Fibroblast of lung (primary cell): ENCODE results near the gene ANKRD33. TPM values are rescaled to one million over a fixed set of nuclear protein-coding genes. Genes with fewer than 3 reads are reported as not detected.

ENCODE experiments used
- DNase-seq, 2 donors: peaks; one replicate each; pipeline versions ENCODE4 v3.0.0 to v3.0.0-alpha.2; 2010; ENCODE audit warnings: low read depth in 2 of 2
- H2AFZ ChIP-seq: 2 replicates; pipeline ENCODE4 v1.5.1; 2012; ENCODE audit warnings: low read length, control low read depth, inconsistent platforms
- H3K27ac ChIP-seq: 2 replicates; pipeline ENCODE4 v1.5.1; 2011; ENCODE audit warnings: low read length, control low read depth; ENCODE audit not compliant: insufficient read depth
- H3K27me3 ChIP-seq: 2 replicates; pipeline ENCODE4 v1.5.1; 2011; ENCODE audit warnings: mild to moderate bottlenecking, low read length; ENCODE audit not compliant: control insufficient read depth, insufficient read depth
- H3K36me3 ChIP-seq: 2 replicates; pipeline ENCODE4 v1.5.1; 2011; ENCODE audit warnings: low read length; ENCODE audit not compliant: control insufficient read depth, insufficient read depth
- H3K4me1 ChIP-seq: 2 replicates; pipeline ENCODE4 v1.5.1; 2011; ENCODE audit warnings: low read length; ENCODE audit not compliant: control insufficient read depth, insufficient read depth; ENCODE audit errors: extremely low read depth
- H3K4me2 ChIP-seq: 2 replicates; pipeline ENCODE4 v1.5.1; 2011; ENCODE audit warnings: low read length, control low read depth; ENCODE audit not compliant: insufficient read depth; ENCODE audit errors: extremely low read depth
- H3K4me3 ChIP-seq, 4 experiments: fragments of 200-600 bp in 1 of 4; sonication (generic) in 1 of 4; replicated peaks in 1 of 4; 2 replicates each; pipeline ENCODE4 v1.5.1; 2011 to 2016; ENCODE audit warnings: low read length in 4 of 4, low read depth in 3 of 4, mild to moderate bottlenecking in 3 of 4, control low read depth in 2 of 4, inconsistent platforms in 1 of 4, mixed read lengths in 1 of 4; ENCODE audit not compliant: insufficient read depth in 1 of 4; ENCODE audit errors: control extremely low read depth in 1 of 4
- H3K79me2 ChIP-seq: 2 replicates; pipeline ENCODE4 v1.5.1; 2012; ENCODE audit warnings: mild to moderate bottlenecking, low read length, inconsistent platforms; ENCODE audit not compliant: control insufficient read depth, insufficient read depth
- H3K9ac ChIP-seq: 2 replicates; pipeline ENCODE4 v1.5.1; 2011; ENCODE audit warnings: mild to moderate bottlenecking, low read length, control low read depth; ENCODE audit not compliant: insufficient read depth
- H3K9me3 ChIP-seq: 2 replicates; pipeline ENCODE4 v1.5.1; 2012; ENCODE audit warnings: low read depth, low read length; ENCODE audit not compliant: control insufficient read depth, insufficient read depth
- H4K20me1 ChIP-seq: 2 replicates; pipeline ENCODE4 v1.5.1; 2011; ENCODE audit warnings: low read length; ENCODE audit not compliant: control insufficient read depth, insufficient read depth; ENCODE audit errors: extremely low read depth
- EZH2 ChIP-seq: IDR thresholded peaks from 2 replicates; pipeline ENCODE4 v1.5.1; 2012; ENCODE audit warnings: low read length, control low read depth, mild to moderate bottlenecking; ENCODE audit errors: missing control alignments
- polyA plus RNA-seq, 2 donors: library from polyadenylated mRNA; depleted of rRNA in 1 of 2; stranded (reverse) in 1 of 2; unstranded in 1 of 2; fragments of >200 nt; gene quantifications; 2 replicates each; pipeline ENCODE4 v1.2.1, GENCODE V29; 2011 to 2012; ENCODE audit warnings: missing spikeins in 1 of 2
- total RNA-seq: library from RNA; depleted of rRNA; stranded (reverse); fragments of >200 nt; gene quantifications from 2 replicates; pipeline ENCODE4 v1.2.1, GENCODE V29; 2014
- TF ChIP-seq, protein P1 (sequence below), 2 donors: IDR thresholded peaks in 1 of 2; conservative IDR thresholded peaks in 1 of 2; 1 replicate in 1 of 2; 2 replicates in 1 of 2; pipeline ENCODE4 v1.5.1; 2011 to 2012; ENCODE audit warnings: low read length in 2 of 2, control low read depth in 1 of 2, inconsistent platforms in 1 of 2, low read depth in 1 of 2, mild to moderate bottlenecking in 1 of 2

Gene ANKRD33
- total and polyA plus RNA-seq, 2 donors (not counting 1 experiment from before 2014, with no cell fraction given) = under 0.01 TPM; not detected in 1

DNA sequence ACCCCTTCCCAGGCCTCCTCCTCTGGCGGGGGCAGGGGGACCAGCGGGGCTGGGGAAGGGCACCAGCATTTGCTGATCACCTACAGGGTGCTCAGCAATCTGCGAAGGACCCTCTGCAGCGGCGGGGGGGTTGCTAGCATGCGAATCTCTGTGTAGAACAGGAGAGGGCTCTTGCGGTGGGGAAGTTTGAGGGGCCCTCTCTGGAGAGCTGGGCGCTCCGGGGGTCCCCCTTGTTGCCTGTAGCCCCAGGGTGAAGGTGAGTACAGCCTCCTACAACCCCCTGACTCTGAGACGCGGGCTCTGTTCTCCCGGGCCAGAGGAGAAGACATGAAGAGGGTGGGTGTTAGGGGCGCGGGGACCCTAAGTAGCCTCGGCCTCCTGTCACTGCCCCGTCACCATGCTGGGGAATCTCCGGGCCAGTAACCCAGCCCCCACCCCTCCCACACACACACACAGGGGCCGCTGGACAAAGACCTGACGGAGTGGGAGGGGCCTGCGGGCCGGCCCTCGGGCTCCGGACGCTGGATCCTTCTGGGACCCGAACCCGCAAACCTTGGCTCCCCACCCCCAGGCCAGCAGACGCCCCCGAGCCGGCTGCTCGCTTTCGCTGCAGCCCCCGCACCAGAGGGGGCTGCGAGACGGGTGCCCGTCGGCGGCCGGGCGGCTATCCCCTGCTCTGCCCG is 40.1 kb upstream of the ANKRD33 start:
- Histone ChIP-seq H3K27me3 (peaks cover 48% of the 10 kb centered on the region), H4K20me1 (no peaks in the 10 kb centered on the region), H3K4me2 (peak overlapping the region; percentile 35), H2AFZ (no peak overlapping the region), H3K4me3 (peak overlapping the region in 3 of 4 experiments; percentile 11 to 51 (median 28)), H3K9me3 (no peaks in the 10 kb centered on the region), H3K79me2 (no peaks in the 10 kb centered on the region), H3K9ac (no peak overlapping the region), H3K27ac (no peak overlapping the region), H3K36me3 (no peaks in the 10 kb centered on the region), H3K4me1 (no peaks in the 10 kb centered on the region)
- TF ChIP-seq EZH2 = peak; percentile 87
- TF ChIP-seq, protein P1, sequence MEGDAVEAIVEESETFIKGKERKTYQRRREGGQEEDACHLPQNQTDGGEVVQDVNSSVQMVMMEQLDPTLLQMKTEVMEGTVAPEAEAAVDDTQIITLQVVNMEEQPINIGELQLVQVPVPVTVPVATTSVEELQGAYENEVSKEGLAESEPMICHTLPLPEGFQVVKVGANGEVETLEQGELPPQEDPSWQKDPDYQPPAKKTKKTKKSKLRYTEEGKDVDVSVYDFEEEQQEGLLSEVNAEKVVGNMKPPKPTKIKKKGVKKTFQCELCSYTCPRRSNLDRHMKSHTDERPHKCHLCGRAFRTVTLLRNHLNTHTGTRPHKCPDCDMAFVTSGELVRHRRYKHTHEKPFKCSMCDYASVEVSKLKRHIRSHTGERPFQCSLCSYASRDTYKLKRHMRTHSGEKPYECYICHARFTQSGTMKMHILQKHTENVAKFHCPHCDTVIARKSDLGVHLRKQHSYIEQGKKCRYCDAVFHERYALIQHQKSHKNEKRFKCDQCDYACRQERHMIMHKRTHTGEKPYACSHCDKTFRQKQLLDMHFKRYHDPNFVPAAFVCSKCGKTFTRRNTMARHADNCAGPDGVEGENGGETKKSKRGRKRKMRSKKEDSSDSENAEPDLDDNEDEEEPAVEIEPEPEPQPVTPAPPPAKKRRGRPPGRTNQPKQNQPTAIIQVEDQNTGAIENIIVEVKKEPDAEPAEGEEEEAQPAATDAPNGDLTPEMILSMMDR (conservative IDR thresholded peaks at IDR 0.05 in 1 of 2, IDR thresholded peaks at IDR 0.05 in 1 of 2; ENCODE audit: low read depth in 1 of 2, low read length in 2 of 2) = no peak
- peak in 1 of 2 donors; percentile 34 for DNase-seq

DNA sequence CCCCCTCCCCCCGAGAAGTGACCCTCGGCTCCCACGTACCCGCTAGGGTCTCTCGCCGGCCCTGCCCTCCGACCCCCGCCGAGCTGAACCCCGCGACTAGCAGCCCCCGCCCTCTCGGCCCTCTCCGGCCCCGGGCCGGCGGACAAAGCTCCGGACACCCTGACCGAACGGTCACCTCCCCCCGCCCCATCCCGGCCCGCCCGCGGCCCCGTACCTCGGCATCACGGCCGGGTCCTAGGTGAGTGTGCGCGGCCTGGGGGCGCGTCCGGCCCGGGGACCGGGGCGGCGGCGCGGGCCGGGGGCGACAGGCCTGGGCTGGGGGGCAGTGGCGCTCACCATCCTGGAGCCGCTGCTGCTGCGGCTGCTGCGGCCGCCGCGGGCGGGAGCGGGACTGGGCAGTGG is 39.6 kb upstream of the ANKRD33 start, which contains the start of gene FIGNL2:
Gene FIGNL2, minus strand, starts transcription at position 393 of the 402 bp plus-strand sequence. CDS start 26,305 bp downstream, outside the sequence.
- no peak for DNase-seq
- TF ChIP-seq, protein P1 (conservative IDR thresholded peaks at IDR 0.05 in 1 of 2, IDR thresholded peaks at IDR 0.05 in 1 of 2; ENCODE audit: low read depth in 1 of 2, low read length in 2 of 2) = no peak
- no peak for TF ChIP-seq EZH2
- no peak within 1 kb of the TSS for H3K9ac ChIP-seq
- peak within 1 kb of the TSS in 3 of 4 experiments; percentile 11 to 51 (median 28) for H3K4me3 ChIP-seq
- H3K79me2 ChIP-seq = no peaks in the 10 kb centered on the region
- peaks cover 50% of the 10 kb centered on the region for H3K27me3 ChIP-seq
- H4K20me1 ChIP-seq = no peaks in the 10 kb centered on the region
- H3K4me1 ChIP-seq = no peaks in the 10 kb centered on the region
- H3K4me2 ChIP-seq = peak within 1 kb of the TSS; percentile 35
- no peaks in the 10 kb centered on the region for H3K9me3 ChIP-seq
- H3K36me3 ChIP-seq = no peaks in the 10 kb centered on the region
- H3K27ac ChIP-seq = no peak within 1 kb of the TSS
- no peak within 1 kb of the TSS for H2AFZ ChIP-seq

DNA sequence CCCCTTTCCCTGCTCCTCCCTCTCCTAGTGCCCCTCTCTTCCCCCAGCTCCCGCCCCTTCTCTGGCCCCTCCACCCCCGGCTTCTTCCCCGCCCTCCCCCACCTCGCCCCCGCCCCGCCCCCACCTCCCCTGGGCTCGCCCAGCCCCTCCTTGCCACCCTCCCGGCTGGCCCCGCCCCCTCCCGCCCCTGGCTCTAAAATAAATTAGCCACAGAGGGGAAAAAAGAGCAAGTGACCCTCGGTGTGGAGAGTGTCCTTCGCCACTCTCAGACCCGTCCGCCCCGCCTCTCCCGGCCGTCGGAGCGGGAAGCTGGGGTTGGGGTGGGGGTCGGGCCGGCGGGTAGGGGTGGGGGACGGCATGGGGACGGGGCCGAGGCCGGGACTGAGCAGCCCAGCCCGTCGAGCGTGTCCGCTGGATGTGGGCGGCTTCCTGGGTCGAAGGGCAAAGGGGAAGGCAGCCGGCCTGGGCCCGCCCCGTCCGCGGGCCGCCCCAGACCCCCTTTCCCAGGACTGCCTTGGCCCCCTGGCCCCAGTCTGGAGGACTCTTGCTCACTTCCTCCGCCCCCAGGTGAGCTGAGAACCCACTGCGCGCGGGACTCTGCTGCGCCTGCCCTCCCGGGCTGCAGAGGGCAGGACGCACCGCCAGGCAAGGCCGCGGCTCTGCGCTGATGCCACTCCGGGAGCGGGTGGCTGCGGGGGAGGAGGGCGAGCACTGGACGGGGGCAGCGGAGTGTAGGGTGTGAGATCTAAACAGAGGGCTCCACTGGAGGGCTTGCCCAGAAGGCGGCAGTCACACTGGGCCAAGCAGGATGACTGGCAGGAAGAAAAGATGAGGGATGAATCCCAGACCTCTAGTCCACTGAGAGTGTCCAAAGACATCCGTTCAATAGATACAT is 38.8 kb upstream of the ANKRD33 start:
- no peak for DNase-seq
- H3K4me2 ChIP-seq = no peak overlapping the region
- H3K27ac ChIP-seq = no peak overlapping the region
- no peaks in the 10 kb centered on the region for H3K9me3 ChIP-seq
- no peaks in the 10 kb centered on the region for H3K36me3 ChIP-seq
- H4K20me1 ChIP-seq = no peaks in the 10 kb centered on the region
- no peaks in the 10 kb centered on the region for H3K4me1 ChIP-seq
- peaks cover 46% of the 10 kb centered on the region for H3K27me3 ChIP-seq
- H3K79me2 ChIP-seq = no peaks in the 10 kb centered on the region
- H3K4me3 ChIP-seq = no peak overlapping the region
- TF ChIP-seq, protein P1 (conservative IDR thresholded peaks at IDR 0.05 in 1 of 2, IDR thresholded peaks at IDR 0.05 in 1 of 2; ENCODE audit: low read depth in 1 of 2, low read length in 2 of 2) = no peak
- peak; percentile 15 for TF ChIP-seq EZH2
- no peak overlapping the region for H2AFZ ChIP-seq
- no peak overlapping the region for H3K9ac ChIP-seq
